Measurements from ENCODE around the gene SEC63.

SEC63 gene

DNA sequence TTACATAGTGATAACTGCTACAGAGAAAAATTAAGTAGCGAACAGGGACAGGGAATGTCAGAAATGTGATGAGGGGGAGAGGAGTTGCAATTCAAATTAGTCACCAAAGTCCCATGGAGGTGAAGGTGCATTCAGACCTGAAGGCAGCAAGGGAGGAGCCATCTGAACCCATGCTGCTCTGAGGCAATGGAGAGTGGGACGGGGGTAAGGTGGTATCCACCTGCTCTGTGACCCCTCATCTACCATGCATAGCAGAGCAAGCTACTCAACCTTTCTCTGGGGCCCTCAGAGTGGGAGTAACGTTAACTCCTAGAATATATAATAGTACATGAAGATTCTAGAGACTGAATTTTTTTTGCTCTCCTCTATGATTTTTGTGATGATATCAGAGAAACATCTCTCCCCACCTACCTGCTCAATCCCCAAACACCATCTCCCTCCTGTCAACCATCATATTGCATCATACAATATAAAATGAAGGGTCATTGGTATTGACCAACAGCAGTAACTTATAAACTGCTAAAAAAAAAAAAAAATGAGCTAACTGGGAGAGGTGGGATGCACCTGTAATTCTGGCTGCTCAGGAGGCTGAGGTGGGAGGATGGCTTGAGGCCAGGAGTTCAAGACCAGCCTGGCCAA, 117.3 kb downstream of the SEC63 start:
- no peak overlapping the region for H3K4me3 ChIP-seq (ENCODE audit: control insufficient read depth in 1 of 7, extremely low read depth in 1 of 7, insufficient read depth in 4 of 7, low read depth in 2 of 7, low read length in 6 of 7)
- no peaks in the 10 kb centered on the region for H3K27me3 ChIP-seq (replicated peaks in 2 of 5; ENCODE audit: control insufficient read depth in 4 of 5, insufficient read depth in 5 of 5, low read length in 4 of 5)
- no peaks in the 10 kb centered on the region for H3K4me1 ChIP-seq (ENCODE audit: control extremely low read depth in 1 of 4, control insufficient read depth in 4 of 4, insufficient read depth in 4 of 4, low read length in 3 of 4)
- ChIA-PET POLR2A (interaction anchor here (0.6 kb wide), 1 partner anchor 68 kb away, joined by 3 read pairs; no protein-coding TSS in a partner anchor), CTCF (interaction anchor here (0.6 to 1.6 kb wide), 6 partner anchors 15 to 470 kb away, joined by 3 to 5 read pairs (median 3); partner anchors contain the start of gene SCML4)
- H3K9me3 ChIP-seq (ENCODE audit: control extremely low read depth in 1 of 5, control insufficient read depth in 4 of 5, insufficient read depth in 2 of 5, low read depth in 1 of 5, low read length in 4 of 5) = no peaks in the 10 kb centered on the region
- no peak overlapping the region for H3K27ac ChIP-seq (ENCODE audit: insufficient read depth in 1 of 2, low read depth in 1 of 2, low read length in 2 of 2, poor library complexity in 1 of 2, severe bottlenecking in 2 of 2)
- 100% methylated on average over 2 of the region's 3 CpGs for WGBS (ENCODE audit: insufficient coverage)
- no peak for DNase-seq
- no peaks in the 10 kb centered on the region for H3K36me3 ChIP-seq (ENCODE audit: control insufficient read depth in 4 of 4, insufficient read depth in 4 of 4, low read length in 3 of 4)

DNA sequence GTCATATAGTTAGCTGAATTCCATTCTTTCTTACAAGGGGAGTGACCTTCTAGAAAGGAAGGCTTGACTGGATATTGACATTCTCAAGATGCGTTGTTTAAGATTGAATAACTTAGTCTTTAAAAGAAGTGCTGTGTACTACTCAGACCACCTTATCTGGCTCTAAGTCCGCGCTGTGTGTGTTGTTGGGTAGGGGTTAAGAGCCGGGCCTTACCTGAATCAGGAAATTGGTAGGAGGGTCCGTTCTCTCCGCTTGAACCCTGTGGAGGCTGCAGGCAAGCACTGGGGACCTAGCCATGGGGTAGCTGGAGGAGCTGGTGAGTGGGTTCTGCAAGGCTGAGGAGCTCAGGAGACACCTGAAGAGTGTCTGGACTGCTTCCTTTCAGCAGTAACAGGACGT, 124.9 kb downstream of the SEC63 start:
- Histone ChIP-seq H3K27ac (ENCODE audit: insufficient read depth in 1 of 2, low read depth in 1 of 2, low read length in 2 of 2, poor library complexity in 1 of 2, severe bottlenecking in 2 of 2) (no peak overlapping the region), H3K4me3 (ENCODE audit: control insufficient read depth in 1 of 7, extremely low read depth in 1 of 7, insufficient read depth in 4 of 7, low read depth in 2 of 7, low read length in 6 of 7) (peak overlapping the region in 1 of 7 experiments; percentile 11), H3K27me3 (replicated peaks in 2 of 5; ENCODE audit: control insufficient read depth in 4 of 5, insufficient read depth in 5 of 5, low read length in 4 of 5) (no peaks in the 10 kb centered on the region), H3K36me3 (ENCODE audit: control insufficient read depth in 4 of 4, insufficient read depth in 4 of 4, low read length in 3 of 4) (no peaks in the 10 kb centered on the region), H3K4me1 (ENCODE audit: control extremely low read depth in 1 of 4, control insufficient read depth in 4 of 4, insufficient read depth in 4 of 4, low read length in 3 of 4) (peaks cover 12 to 15% (median 14%) of the 10 kb centered on the region in 4 experiments), H3K9me3 (ENCODE audit: control extremely low read depth in 1 of 5, control insufficient read depth in 4 of 5, insufficient read depth in 2 of 5, low read depth in 1 of 5, low read length in 4 of 5) (no peaks in the 10 kb centered on the region)
- DNase-seq = no peak
- CTCF ChIA-PET = interaction anchor here (1.0 to 4.9 kb wide), 3 partner anchors 9 to 28 kb away, joined by 3 to 36 read pairs (median 3); partner anchors contain the start of gene SCML4
- 98% methylated on average over 7 of the region's 7 CpGs for WGBS (ENCODE audit: insufficient coverage)
- POLR2A ChIA-PET = interaction anchor here (0.9 kb wide), 1 partner anchor 9 kb away, joined by 3 read pairs; the partner anchor contains the start of gene SCML4

DNA sequence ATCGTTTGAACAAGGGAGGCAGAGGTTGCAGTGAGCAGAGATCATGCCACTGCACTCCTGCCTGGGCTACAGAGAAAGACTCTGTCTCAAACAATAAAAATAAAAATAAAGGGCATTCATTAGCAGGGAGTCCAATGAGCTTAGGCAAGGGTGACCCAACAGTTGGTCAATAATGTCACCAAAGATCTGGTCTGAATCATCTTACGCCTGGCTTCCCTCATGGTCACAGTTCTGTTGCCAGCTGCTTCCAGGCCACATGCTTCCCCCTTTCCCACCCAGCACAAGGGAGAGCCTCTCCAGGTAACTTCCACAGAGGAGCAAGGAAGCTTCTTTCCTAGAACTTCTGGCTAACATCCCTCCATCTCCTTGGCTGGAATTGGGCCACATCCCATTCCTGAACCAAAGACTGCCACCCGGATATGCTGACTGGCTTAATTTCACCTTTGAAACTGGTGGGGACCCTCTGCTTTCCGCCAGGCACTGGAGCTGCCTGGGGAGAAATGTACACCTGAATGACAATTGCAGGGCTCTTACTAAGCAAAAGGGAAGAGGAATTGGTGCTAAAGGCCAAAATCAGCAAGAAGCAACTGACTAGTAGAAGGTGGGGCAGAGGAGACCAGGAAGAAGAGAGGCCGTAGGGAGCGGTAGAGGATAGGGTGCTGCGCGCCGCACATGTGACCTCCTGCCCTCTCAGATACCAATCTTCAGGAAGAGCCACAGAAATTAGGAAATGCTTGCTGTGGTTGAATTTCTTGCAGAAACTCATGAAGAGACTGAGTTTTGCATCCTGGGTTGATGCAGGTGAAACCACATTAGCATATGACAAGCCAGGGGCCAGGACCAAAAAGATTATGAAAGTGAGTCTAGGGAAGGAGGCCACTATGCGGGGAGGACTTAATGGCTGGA, 125.6 kb downstream of the SEC63 start:
- Histone ChIP-seq H3K36me3 (ENCODE audit: control insufficient read depth in 4 of 4, insufficient read depth in 4 of 4, low read length in 3 of 4) (no peaks in the 10 kb centered on the region), H3K4me3 (ENCODE audit: control insufficient read depth in 1 of 7, extremely low read depth in 1 of 7, insufficient read depth in 4 of 7, low read depth in 2 of 7, low read length in 6 of 7) (peak overlapping the region in 1 of 7 experiments; percentile 11), H3K4me1 (ENCODE audit: control extremely low read depth in 1 of 4, control insufficient read depth in 4 of 4, insufficient read depth in 4 of 4, low read length in 3 of 4) (peaks cover 12 to 15% (median 14%) of the 10 kb centered on the region in 4 experiments), H3K9me3 (ENCODE audit: control extremely low read depth in 1 of 5, control insufficient read depth in 4 of 5, insufficient read depth in 2 of 5, low read depth in 1 of 5, low read length in 4 of 5) (no peaks in the 10 kb centered on the region), H3K27me3 (replicated peaks in 2 of 5; ENCODE audit: control insufficient read depth in 4 of 5, insufficient read depth in 5 of 5, low read length in 4 of 5) (no peaks in the 10 kb centered on the region), H3K27ac (ENCODE audit: insufficient read depth in 1 of 2, low read depth in 1 of 2, low read length in 2 of 2, poor library complexity in 1 of 2, severe bottlenecking in 2 of 2) (no peak overlapping the region)
- 40% methylated on average over 10 of the region's 10 CpGs for WGBS (ENCODE audit: insufficient coverage)
- POLR2A ChIA-PET = interaction anchor here (0.9 kb wide), 1 partner anchor 8 kb away, joined by 3 read pairs; the partner anchor contains the start of gene SCML4
- CTCF ChIA-PET = interaction anchor here (1.0 to 4.9 kb wide), 4 partner anchors 8 to 27 kb away, joined by 3 to 36 read pairs (median 3); partner anchors contain the start of gene SCML4
- peak in 2 of 3 donors; percentile 53 to 63 for DNase-seq

DNA sequence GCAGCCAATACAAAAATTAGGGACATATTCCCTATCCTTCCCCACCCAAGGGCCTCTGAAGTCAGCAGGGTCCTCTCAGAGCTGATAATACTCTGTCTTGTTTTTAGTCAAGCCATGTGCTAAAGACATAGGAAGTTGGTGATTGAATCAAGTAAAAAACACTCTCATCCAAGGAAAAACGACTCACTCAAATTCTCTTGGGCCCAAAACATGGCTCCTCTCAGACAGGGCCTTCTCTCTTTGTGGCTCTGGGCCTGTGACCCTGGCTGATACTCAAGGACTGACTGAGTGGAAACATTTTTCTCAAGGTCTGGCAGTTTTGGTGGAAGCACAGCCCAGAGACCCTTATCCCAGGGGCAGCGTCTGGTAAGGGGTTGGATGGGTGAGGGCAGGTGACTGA, 127.9 kb downstream of the SEC63 start:
- no peak for DNase-seq
- H3K27ac ChIP-seq (ENCODE audit: insufficient read depth in 1 of 2, low read depth in 1 of 2, low read length in 2 of 2, poor library complexity in 1 of 2, severe bottlenecking in 2 of 2) = no peak overlapping the region
- no peak overlapping the region for H3K4me3 ChIP-seq (ENCODE audit: control insufficient read depth in 1 of 7, extremely low read depth in 1 of 7, insufficient read depth in 4 of 7, low read depth in 2 of 7, low read length in 6 of 7)
- CTCF ChIA-PET = interaction anchor here (4.9 kb wide), 1 partner anchor 18 kb away, joined by 36 read pairs; no protein-coding TSS in a partner anchor
- H3K9me3 ChIP-seq (ENCODE audit: control extremely low read depth in 1 of 5, control insufficient read depth in 4 of 5, insufficient read depth in 2 of 5, low read depth in 1 of 5, low read length in 4 of 5) = no peaks in the 10 kb centered on the region
- H3K27me3 ChIP-seq (replicated peaks in 2 of 5; ENCODE audit: control insufficient read depth in 4 of 5, insufficient read depth in 5 of 5, low read length in 4 of 5) = no peaks in the 10 kb centered on the region
- POLR2A ChIA-PET = no interaction called here
- WGBS (ENCODE audit: insufficient coverage) = 100% methylated on average over 2 of the region's 2 CpGs
- peaks cover 12 to 17% (median 14%) of the 10 kb centered on the region in 4 experiments for H3K4me1 ChIP-seq (ENCODE audit: control extremely low read depth in 1 of 4, control insufficient read depth in 4 of 4, insufficient read depth in 4 of 4, low read length in 3 of 4)
- H3K36me3 ChIP-seq (ENCODE audit: control insufficient read depth in 4 of 4, insufficient read depth in 4 of 4, low read length in 3 of 4) = no peaks in the 10 kb centered on the region

DNA sequence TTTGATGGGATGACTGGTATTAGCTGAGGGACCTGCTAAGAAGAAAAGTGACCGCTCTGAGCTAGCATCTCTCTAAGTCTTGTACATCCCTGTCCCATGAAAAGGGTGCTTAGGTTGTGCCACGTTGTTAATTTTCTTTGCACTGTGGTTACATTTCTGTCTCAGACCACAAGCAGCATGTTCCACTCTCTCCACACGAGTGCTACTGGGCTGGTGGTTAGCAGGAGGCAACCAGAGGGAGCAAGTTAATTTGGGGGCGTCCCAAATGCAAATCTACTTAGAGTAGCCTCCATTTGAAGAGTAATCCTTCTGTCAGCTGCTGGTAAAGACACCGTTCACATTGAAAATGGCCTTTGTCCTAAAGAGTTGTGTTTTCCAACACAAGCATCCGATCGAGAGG, 130.5 kb downstream of the SEC63 start:
- peak in 2 of 3 donors; percentile 34 to 55 for DNase-seq
- Histone ChIP-seq H3K4me1 (ENCODE audit: control extremely low read depth in 1 of 4, control insufficient read depth in 4 of 4, insufficient read depth in 4 of 4, low read length in 3 of 4) (peaks cover 8 to 28% (median 23%) of the 10 kb centered on the region in 4 experiments), H3K36me3 (ENCODE audit: control insufficient read depth in 4 of 4, insufficient read depth in 4 of 4, low read length in 3 of 4) (no peaks in the 10 kb centered on the region), H3K27ac (ENCODE audit: insufficient read depth in 1 of 2, low read depth in 1 of 2, low read length in 2 of 2, poor library complexity in 1 of 2, severe bottlenecking in 2 of 2) (no peak overlapping the region), H3K27me3 (replicated peaks in 2 of 5; ENCODE audit: control insufficient read depth in 4 of 5, insufficient read depth in 5 of 5, low read length in 4 of 5) (no peaks in the 10 kb centered on the region), H3K4me3 (ENCODE audit: control insufficient read depth in 1 of 7, extremely low read depth in 1 of 7, insufficient read depth in 4 of 7, low read depth in 2 of 7, low read length in 6 of 7) (no peak overlapping the region), H3K9me3 (ENCODE audit: control extremely low read depth in 1 of 5, control insufficient read depth in 4 of 5, insufficient read depth in 2 of 5, low read depth in 1 of 5, low read length in 4 of 5) (no peaks in the 10 kb centered on the region)
- CTCF ChIA-PET = interaction anchor here (3.9 kb wide), 1 partner anchor 20 kb away, joined by 18 read pairs; no protein-coding TSS in a partner anchor
- POLR2A ChIA-PET = no interaction called here
- WGBS (ENCODE audit: insufficient coverage) = 92% methylated on average over 6 of the region's 7 CpGs

DNA sequence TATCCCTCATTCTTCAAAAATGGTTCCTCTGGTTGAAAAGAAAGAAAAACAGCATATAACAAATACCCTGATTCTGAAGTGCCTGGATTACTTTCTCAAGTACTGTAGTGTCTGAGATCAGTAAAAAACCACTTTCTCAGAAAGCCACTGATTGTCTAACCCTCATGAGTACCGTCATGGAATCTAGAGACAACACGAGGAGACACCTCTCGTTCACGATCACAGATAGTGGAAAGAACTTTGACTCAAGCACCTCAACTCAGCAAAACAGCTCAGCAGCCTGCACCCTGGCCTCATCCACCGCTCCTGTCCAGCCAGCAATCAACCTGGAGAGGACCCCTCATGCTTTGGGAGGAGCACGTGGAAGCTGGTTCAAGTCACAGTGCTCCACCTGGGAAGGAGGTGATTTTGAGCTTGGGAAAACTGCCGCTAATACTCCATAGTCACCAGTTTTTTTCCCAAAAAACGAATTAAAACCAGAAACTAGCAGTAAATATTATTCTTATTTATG, 134.9 kb downstream of the SEC63 start:
- Histone ChIP-seq H3K4me1 (ENCODE audit: control extremely low read depth in 1 of 4, control insufficient read depth in 4 of 4, insufficient read depth in 4 of 4, low read length in 3 of 4) (peaks cover 16 to 49% (median 39%) of the 10 kb centered on the region in 4 experiments), H3K36me3 (ENCODE audit: control insufficient read depth in 4 of 4, insufficient read depth in 4 of 4, low read length in 3 of 4) (no peaks in the 10 kb centered on the region), H3K27ac (ENCODE audit: insufficient read depth in 1 of 2, low read depth in 1 of 2, low read length in 2 of 2, poor library complexity in 1 of 2, severe bottlenecking in 2 of 2) (peak overlapping the region; percentile 52 to 83), H3K9me3 (ENCODE audit: control extremely low read depth in 1 of 5, control insufficient read depth in 4 of 5, insufficient read depth in 2 of 5, low read depth in 1 of 5, low read length in 4 of 5) (no peaks in the 10 kb centered on the region), H3K4me3 (ENCODE audit: control insufficient read depth in 1 of 7, extremely low read depth in 1 of 7, insufficient read depth in 4 of 7, low read depth in 2 of 7, low read length in 6 of 7) (peak overlapping the region in 6 of 7 experiments; percentile 53 to 95 (median 68)), H3K27me3 (replicated peaks in 2 of 5; ENCODE audit: control insufficient read depth in 4 of 5, insufficient read depth in 5 of 5, low read length in 4 of 5) (no peaks in the 10 kb centered on the region)
- 9% methylated on average over 4 of the region's 8 CpGs for WGBS (ENCODE audit: insufficient coverage)
- CTCF ChIA-PET = interaction anchor here (0.6 to 2.4 kb wide), 3 partner anchors 25 to 843 kb away, joined by 3 to 14 read pairs (median 9); no protein-coding TSS in a partner anchor
- POLR2A ChIA-PET = no interaction called here
- peak in 2 of 3 donors; percentile 33 to 50 for DNase-seq
